GM23248 (cell line): ENCODE data around the gene KIAA1958. TPM values are rescaled to one million over a fixed set of nuclear protein-coding genes. Genes with fewer than 3 reads are reported as not detected.

Experiments
- DNase-seq: peaks from one replicate; pipeline ENCODE4 v3.0.0-alpha.2; 2015
- H2AFZ ChIP-seq: fragments of 200-600 bp; sonication (generic); 2 replicates; pipeline ENCODE4 v1.6.1; 2016; ENCODE audit warnings: antibody characterized with exemption
- H3F3A ChIP-seq: fragments of 200-600 bp; sonication (generic); 2 replicates; pipeline ENCODE4 v1.6.1; 2016; ENCODE audit warnings: mild to moderate bottlenecking, antibody characterized with exemption, mixed run types; ENCODE audit not compliant: insufficient read depth
- H3K27ac ChIP-seq: fragments of 200-600 bp; sonication (generic); 2 replicates; pipeline ENCODE4 v1.5.1; 2016; ENCODE audit warnings: mild to moderate bottlenecking
- H3K27me3 ChIP-seq: fragments of 200-600 bp; sonication (generic); replicated peaks from 2 replicates; pipeline ENCODE4 v1.6.1; 2016; ENCODE audit warnings: mild to moderate bottlenecking; ENCODE audit not compliant: insufficient read depth
- H3K36me3 ChIP-seq: fragments of 200-600 bp; sonication (generic); 2 replicates; pipeline ENCODE4 v1.6.1; 2016; ENCODE audit warnings: low read depth, mild to moderate bottlenecking
- H3K4me1 ChIP-seq: fragments of 200-600 bp; sonication (generic); 2 replicates; pipeline ENCODE4 v1.6.1; 2016; ENCODE audit warnings: mild to moderate bottlenecking; ENCODE audit not compliant: insufficient read depth
- H3K4me2 ChIP-seq: fragments of 200-600 bp; sonication (generic); one replicate; pipeline ENCODE4 v1.6.1; 2016; ENCODE audit warnings: mild to moderate bottlenecking; ENCODE audit not compliant: unreplicated experiment
- H3K4me3 ChIP-seq: fragments of 200-600 bp; sonication (generic); 2 replicates; pipeline ENCODE4 v1.5.1; 2016; ENCODE audit warnings: mild to moderate bottlenecking
- H3K79me2 ChIP-seq: fragments of 200-600 bp; sonication (generic); 2 replicates; pipeline ENCODE4 v1.6.1; 2016; ENCODE audit warnings: mild to moderate bottlenecking; ENCODE audit not compliant: insufficient read depth
- H3K9ac ChIP-seq: fragments of 200-600 bp; sonication (generic); 2 replicates; pipeline ENCODE4 v1.6.1; 2016; ENCODE audit warnings: mild to moderate bottlenecking
- H3K9me2 ChIP-seq: fragments of 200-600 bp; sonication (generic); 2 replicates; pipeline ENCODE4 v1.6.1; 2016; ENCODE audit warnings: mixed run types, mild to moderate bottlenecking, moderate library complexity; ENCODE audit not compliant: insufficient read depth
- H3K9me3 ChIP-seq: fragments of 200-600 bp; sonication (generic); one replicate; pipeline ENCODE4 v1.6.1; 2017; ENCODE audit warnings: low read depth
- H4K20me1 ChIP-seq: fragments of 200-600 bp; sonication (generic); 2 replicates; pipeline ENCODE4 v1.6.0; 2016; ENCODE audit not compliant: insufficient read depth
- EZH2 ChIP-seq: fragments of 200-600 bp; sonication (generic); IDR thresholded peaks from 2 replicates; pipeline ENCODE4 v1.6.1; 2018; ENCODE audit warnings: antibody characterized with exemption, mild to moderate bottlenecking; ENCODE audit not compliant: insufficient read depth, poor library complexity, severe bottlenecking
- EZH2phosphoT487 ChIP-seq: fragments of 200-600 bp; sonication (generic); IDR thresholded peaks from 2 replicates; pipeline ENCODE4 v1.6.1; 2018; ENCODE audit warnings: antibody characterized with exemption, moderate library complexity, mild to moderate bottlenecking, low read depth; ENCODE audit not compliant: insufficient read depth
- WGBS, 2 experiments: methylation state at CpG; one replicate each; pipeline ENCODE4 v1.1.6; 2015 to 2017; ENCODE audit warnings: low lambda C conversion rate in 2 of 2, low coverage in 1 of 2; ENCODE audit errors: missing lambda C conversion rate in 2 of 2; 5-methylcytosine and 5-hydroxymethylcytosine counted together
- in situ Hi-C: fragments of 300-500 bp; cut with MboI; formaldehyde crosslinking; loops from 2 replicates; pipeline ENCODE4 v1.15.0; 2020
- polyA plus RNA-seq: library from polyadenylated mRNA; unstranded; fragments of >200 nt; fragmentation: Nextera tagmentation; extraction: Ambion mirVana; gene quantifications from 2 replicates; pipeline ENCODE4 v1.2.1, GENCODE V29; 2016
- total RNA-seq: library from RNA; depleted of rRNA; stranded (reverse); fragments of >200 nt; shearing (Covaris generic); gene quantifications from 2 replicates; pipeline ENCODE4 v1.2.3, GENCODE V29; 2014

KIAA1958 gene
- total and polyA plus RNA-seq, 2 experiments from 2014 or later: 7.7 to 7.8 TPM

DNA sequence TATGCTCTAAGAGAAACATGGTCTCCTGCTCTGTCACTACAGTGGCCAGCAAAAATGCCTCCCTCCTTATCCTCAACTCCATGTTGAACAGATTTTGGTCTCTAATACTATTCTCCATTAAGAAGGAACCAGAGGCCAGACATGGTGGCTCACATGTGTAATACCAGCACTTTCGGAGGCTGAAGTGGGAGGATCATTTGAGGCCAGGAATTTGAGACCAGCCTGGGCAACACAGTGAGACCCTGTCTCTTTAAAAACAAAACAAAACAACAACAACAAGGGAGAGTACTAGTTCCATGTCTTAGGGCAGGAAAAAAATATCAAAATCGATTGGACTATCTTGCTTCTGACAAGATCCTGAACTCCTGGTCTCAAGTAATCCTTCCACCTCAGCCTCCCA lies 216.7 kb downstream of the KIAA1958 start:
- H3K4me3 ChIP-seq: no peak overlapping the region

DNA sequence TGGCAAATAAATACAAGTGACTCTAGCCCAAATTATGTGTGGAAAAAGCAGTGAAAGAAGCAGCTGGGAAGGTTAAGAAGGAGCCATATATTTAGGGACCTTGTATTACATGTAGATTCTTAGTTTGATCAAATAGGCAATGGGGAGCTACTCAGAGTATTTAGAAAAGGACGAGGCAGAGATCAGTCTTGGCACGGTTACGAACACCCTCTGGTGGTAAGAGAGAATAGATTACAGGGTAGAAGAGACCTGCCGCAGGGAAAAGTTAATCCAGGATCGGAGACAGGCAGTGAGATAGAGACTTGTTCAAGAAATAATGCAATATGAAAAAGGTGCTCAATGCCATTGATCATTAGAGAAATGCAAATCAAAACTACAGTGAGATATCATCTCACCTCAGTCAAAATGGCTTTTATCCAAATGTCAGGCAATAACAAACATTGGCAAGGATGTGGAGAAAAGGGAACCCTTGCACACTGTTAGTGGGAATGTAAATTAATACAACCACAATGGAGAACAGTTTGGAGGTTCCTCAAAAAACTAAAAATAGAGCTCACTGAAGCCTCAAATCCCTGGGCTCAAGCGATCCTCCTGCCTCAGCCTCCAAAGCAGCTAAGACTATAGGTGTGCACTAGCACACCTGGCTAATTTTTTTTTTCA lies 219.3 kb downstream of the KIAA1958 start:
- Histone ChIP-seq H3K9me3 (no peaks in the 10 kb centered on the region), H3K27ac (no peak overlapping the region), H4K20me1 (no peaks in the 10 kb centered on the region), H3K9me2 (no peaks in the 10 kb centered on the region), H2AFZ (no peak overlapping the region), H3K4me1 (no peaks in the 10 kb centered on the region), H3K79me2 (peaks cover 69% of the 10 kb centered on the region), H3K36me3 (no peaks in the 10 kb centered on the region), H3K27me3 (no peaks in the 10 kb centered on the region), H3K4me3 (no peak overlapping the region), H3F3A (no peaks in the 10 kb centered on the region), H3K4me2 (no peak overlapping the region), H3K9ac (no peak overlapping the region)
- TF ChIP-seq EZH2 (no peak), EZH2phosphoT487 (no peak)
- peak; percentile 13 for DNase-seq
- in situ Hi-C loops: loop anchor here (10.0 kb wide), 1 partner anchor 621 kb away; no protein-coding TSS in a partner anchor
- 71 to 80% methylated on average over 6 of the region's 6 CpGs for WGBS, 2 experiments

More for the DNA sequence above, 216.7 kb downstream of the KIAA1958 start:
- Histone ChIP-seq H4K20me1 (no peaks in the 10 kb centered on the region), H3K4me2 (no peak overlapping the region), H3K27ac (no peak overlapping the region), H2AFZ (no peak overlapping the region), H3K9me3 (no peaks in the 10 kb centered on the region), H3F3A (no peaks in the 10 kb centered on the region), H3K27me3 (no peaks in the 10 kb centered on the region), H3K4me1 (no peaks in the 10 kb centered on the region), H3K36me3 (0 out of 2 replicates have a peak, but pooled peaks cover 2% of the 10 kb centered on the region), H3K79me2 (peaks cover 59% of the 10 kb centered on the region), H3K9me2 (no peaks in the 10 kb centered on the region), H3K9ac (no peak overlapping the region)
- TF ChIP-seq EZH2: no peak
- TF ChIP-seq EZH2phosphoT487: no peak
- DNase-seq: no peak
- 94 to 97% methylated on average over 2 of the region's 2 CpGs for WGBS, 2 experiments
- in situ Hi-C loops: loop anchor here (10.0 kb wide), 1 partner anchor 619 kb away; no protein-coding TSS in a partner anchor

DNA sequence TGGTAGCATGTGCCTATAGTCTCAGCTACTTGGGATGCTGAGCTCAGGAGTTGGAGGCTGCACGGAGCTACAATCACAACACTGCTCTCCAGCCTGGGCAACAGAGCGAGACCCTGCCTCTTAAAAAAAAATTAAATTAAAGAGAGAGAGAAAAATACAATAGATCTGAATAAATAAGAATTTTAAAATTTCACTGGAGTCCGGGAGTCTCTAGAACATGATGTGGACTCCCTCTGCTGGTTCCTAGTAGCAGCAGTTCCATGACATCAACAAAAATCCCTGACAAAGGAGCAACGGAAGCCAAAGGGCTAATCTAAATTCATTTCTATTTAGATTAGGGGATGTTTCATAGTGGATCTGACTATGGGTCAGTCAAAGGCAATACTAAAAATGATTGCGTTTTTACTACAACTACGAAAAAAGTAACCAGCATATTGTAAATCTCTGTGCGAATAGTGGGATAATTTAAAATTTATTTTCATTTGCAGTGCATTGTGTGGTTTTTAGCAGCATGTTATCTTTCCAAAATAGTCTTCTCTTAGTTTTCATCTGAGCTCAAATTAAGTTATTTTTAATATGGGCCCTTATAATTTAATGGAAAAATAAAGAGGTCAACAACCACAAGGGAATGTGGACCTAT lies 224.5 kb downstream of the KIAA1958 start:
- Histone ChIP-seq H3K27ac (no peak overlapping the region), H3K9ac (no peak overlapping the region), H3K79me2 (peaks cover 92% of the 10 kb centered on the region), H3K27me3 (no peaks in the 10 kb centered on the region), H3K4me2 (no peak overlapping the region), H3K36me3 (no peaks in the 10 kb centered on the region; the same call in 1 of the 2 replicates), H2AFZ (no peak overlapping the region), H3K4me3 (no peak overlapping the region), H3K9me2 (no peaks in the 10 kb centered on the region), H3K4me1 (no peaks in the 10 kb centered on the region), H3F3A (no peaks in the 10 kb centered on the region), H4K20me1 (no peaks in the 10 kb centered on the region), H3K9me3 (no peaks in the 10 kb centered on the region)
- TF ChIP-seq EZH2 (no peak), EZH2phosphoT487 (no peak)
- peak; percentile 80 for DNase-seq
- in situ Hi-C loops: no loop called here
- 78 to 82% methylated on average over 7 of the region's 7 CpGs for WGBS, 2 experiments

DNA sequence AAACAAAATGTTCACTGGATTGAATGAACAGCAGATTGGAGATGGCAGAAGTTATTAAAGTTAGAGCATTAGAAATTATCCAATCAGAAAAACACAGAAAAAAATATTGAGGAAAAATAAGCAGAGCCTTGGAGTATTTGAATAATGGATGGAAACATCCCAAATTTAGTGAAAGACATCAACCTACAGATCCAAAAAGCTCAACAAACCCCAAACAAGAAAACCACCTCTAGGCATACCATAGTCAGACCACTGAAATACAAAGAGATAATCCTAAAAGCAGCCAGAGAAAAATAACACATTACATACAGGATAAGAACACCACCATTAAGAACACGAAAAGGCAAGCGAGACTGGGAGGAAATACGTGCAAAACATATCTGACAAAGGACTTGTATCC lies 226.1 kb downstream of the KIAA1958 start:
- peaks cover 92% of the 10 kb centered on the region for H3K79me2 ChIP-seq
- in situ Hi-C loops: no loop called here

More for the DNA sequence above, 226.1 kb downstream of the KIAA1958 start:
- no peaks in the 10 kb centered on the region for H4K20me1 ChIP-seq
- H3K9me3 ChIP-seq: no peaks in the 10 kb centered on the region
- H3K4me1 ChIP-seq: peaks cover 6% of the 10 kb centered on the region; the same call in 1 of the 2 replicates
- no peaks in the 10 kb centered on the region for H3K9me2 ChIP-seq
- H3K27ac ChIP-seq: no peak overlapping the region
- no peak for DNase-seq
- no peaks in the 10 kb centered on the region for H3K27me3 ChIP-seq
- no peaks in the 10 kb centered on the region; the same call in 1 of the 2 replicates for H3K36me3 ChIP-seq
- H2AFZ ChIP-seq: no peak overlapping the region
- H3K9ac ChIP-seq: no peak overlapping the region
- H3K4me2 ChIP-seq: no peak overlapping the region
- H3F3A ChIP-seq: peaks cover 8% of the 10 kb centered on the region; the same call in 1 of the 2 replicates
- WGBS, 2 experiments: 98 to 99% methylated on average over 3 of the region's 3 CpGs
- no peak for TF ChIP-seq EZH2
- TF ChIP-seq EZH2phosphoT487: no peak
- H3K4me3 ChIP-seq: no peak overlapping the region
